ENCODE measurements around the gene KRTAP17-1. TPM values are rescaled to one million over a fixed set of nuclear protein-coding genes. Genes with fewer than 3 reads are reported as not detected.

The KRTAP17-1 gene
- total and polyA plus RNA-seq, 7 donors: not detected

DNA sequence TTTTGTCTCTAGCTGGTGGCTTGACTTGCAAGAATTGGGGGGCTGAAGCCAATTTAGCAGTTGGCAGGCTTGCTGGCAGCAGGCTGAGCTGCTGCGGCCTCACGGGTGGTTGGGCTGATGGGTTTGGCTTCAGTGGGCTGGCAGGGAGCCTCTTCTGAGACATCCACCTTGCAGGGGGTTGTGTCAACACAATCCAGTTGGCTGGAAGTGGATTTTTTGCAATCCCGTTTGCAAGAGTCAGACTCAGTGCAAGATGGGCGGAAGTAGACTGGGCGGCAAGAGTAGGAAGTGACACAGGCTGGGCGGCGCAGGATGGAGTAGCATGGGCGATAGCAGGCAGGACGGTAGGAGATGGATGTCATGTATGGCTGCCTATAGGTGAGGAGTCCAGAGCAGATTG, 7.9 kb downstream of the KRTAP17-1 start:
- no peak for DNase-seq
- no peak overlapping the region for H3K4me3 ChIP-seq
- peaks cover 0 to 3% (median 0%) of the 10 kb centered on the region in 4 donors for H3K4me1 ChIP-seq
- H3K36me3 ChIP-seq: no peaks in the 10 kb centered on the region
- TF ChIP-seq EP300 (IDR thresholded peaks at IDR 0.05): no peak
- TF ChIP-seq POLR2A (IDR thresholded peaks at IDR 0.05): no peak
- TF ChIP-seq, protein P1, sequence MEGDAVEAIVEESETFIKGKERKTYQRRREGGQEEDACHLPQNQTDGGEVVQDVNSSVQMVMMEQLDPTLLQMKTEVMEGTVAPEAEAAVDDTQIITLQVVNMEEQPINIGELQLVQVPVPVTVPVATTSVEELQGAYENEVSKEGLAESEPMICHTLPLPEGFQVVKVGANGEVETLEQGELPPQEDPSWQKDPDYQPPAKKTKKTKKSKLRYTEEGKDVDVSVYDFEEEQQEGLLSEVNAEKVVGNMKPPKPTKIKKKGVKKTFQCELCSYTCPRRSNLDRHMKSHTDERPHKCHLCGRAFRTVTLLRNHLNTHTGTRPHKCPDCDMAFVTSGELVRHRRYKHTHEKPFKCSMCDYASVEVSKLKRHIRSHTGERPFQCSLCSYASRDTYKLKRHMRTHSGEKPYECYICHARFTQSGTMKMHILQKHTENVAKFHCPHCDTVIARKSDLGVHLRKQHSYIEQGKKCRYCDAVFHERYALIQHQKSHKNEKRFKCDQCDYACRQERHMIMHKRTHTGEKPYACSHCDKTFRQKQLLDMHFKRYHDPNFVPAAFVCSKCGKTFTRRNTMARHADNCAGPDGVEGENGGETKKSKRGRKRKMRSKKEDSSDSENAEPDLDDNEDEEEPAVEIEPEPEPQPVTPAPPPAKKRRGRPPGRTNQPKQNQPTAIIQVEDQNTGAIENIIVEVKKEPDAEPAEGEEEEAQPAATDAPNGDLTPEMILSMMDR (IDR thresholded peaks at IDR 0.05): no peak
- no peak for TF ChIP-seq POLR2AphosphoS5 (IDR thresholded peaks at IDR 0.05)
- WGBS, 2 donors: 87% methylated on average over 9 of the region's 9 CpGs
- no peaks in the 10 kb centered on the region for H3K27me3 ChIP-seq
- no peak overlapping the region for H3K27ac ChIP-seq
- no peaks in the 10 kb centered on the region for H3K9me3 ChIP-seq
- intact Hi-C loops (cut with DNase I): no loop called here

DNA sequence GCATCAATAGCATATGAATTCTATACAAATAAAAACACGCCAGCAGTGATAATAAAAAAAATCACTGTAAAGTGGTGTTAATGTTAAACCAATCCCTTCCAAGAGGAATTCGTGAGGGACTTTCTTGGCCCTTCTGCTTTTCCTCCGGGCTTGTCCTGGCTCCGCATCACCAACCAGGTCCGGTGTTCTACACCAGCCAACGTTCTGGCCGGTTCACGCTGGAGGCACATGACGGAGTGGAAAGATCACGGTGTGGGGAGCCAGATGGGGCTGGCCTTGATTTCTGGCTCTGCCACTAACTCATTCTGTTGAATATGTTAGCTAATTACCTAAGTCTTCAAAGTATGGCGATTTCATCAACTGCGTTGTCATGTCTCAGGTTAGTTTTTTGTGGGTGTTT, 11.4 kb downstream of the KRTAP17-1 start:
- Histone ChIP-seq H3K4me3 (no peak overlapping the region), H3K4me1 (peaks cover 0 to 9% (median 0%) of the 10 kb centered on the region in 4 donors), H3K27ac (no peak overlapping the region), H3K27me3 (no peaks in the 10 kb centered on the region), H3K9me3 (no peaks in the 10 kb centered on the region), H3K36me3 (no peaks in the 10 kb centered on the region)
- intact Hi-C loops (cut with DNase I): no loop called here
- DNase-seq: no peak
- TF ChIP-seq POLR2A (IDR thresholded peaks at IDR 0.05): no peak
- no peak for TF ChIP-seq POLR2AphosphoS5 (IDR thresholded peaks at IDR 0.05)
- TF ChIP-seq, protein P1 (IDR thresholded peaks at IDR 0.05): no peak
- TF ChIP-seq EP300 (IDR thresholded peaks at IDR 0.05): no peak
- 83 to 86% methylated on average over 12 of the region's 12 CpGs for WGBS, 2 donors

DNA sequence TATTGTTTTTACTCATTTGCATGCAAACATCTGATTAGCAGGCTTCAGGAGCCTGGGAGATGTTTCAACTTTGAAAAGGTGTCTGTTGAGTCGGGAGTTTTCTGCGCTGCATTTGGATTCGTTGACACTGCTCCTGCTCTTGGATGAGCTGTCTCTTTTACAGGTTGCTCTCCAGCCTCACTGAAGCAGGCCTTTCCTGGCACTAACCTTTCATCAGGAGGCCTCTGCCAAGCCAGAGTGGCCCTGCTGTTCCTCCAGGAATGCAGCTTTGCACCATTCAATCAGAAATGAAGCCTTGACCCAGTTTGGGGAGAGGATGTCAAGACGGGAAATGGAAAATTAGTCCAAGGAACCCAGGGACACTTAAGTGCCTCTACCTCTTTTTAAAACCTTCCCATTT, 12.5 kb downstream of the KRTAP17-1 start:
- no peak overlapping the region for H3K27ac ChIP-seq

DNA sequence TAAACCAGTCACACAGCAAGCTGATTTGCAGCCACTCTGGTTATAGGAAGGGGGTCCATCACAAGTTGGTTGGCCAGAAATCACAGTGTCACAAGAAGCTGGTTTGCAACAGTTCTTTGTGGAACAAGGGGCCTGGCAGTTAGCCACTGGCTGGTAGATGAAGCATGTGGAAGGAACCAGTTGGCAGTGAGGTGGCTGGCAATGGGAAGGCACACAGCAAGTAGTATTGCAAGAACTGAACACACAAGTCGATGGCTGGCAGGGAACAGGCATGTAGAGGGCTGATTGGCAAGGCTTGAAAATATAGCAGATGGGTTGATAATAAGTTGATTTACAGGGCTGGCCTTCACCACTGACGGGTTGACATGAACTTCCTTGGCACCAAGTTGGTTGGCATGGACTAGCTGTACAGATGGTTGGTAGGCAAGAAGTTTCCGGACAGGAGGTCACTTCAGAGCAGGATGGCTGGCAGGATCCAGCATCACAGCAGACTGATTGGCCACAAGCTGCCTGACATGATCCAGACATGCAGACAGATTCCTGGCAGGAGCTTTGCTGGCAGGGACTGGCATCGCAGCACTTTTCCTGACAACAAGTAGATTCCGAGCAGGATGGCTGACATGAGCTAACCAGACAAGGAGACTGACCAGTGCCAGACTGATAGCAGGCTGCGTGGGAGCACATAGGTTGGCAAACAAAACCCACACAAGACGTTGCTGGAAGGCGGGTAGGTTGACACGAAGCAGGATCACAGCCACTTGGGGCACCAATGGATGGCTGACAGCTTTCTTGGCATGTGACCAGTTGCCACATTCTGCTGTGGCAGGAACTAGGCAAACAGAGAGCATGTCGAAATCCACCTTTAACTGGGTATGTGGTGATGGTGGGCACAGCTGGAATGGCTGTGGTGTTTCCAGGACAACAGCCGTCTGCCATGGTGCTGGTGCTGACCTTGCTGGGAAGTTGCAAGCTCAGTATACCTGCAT, 13.3 kb downstream of the KRTAP17-1 start, which contains the start of gene KRTAP29-1:
TSS of gene KRTAP29-1 (minus strand) at position 936 of the 986 bp plus-strand sequence. CDS start at position 936, 0 bp downstream.
- TF ChIP-seq, protein P1 (IDR thresholded peaks at IDR 0.05): no peak
- TF ChIP-seq POLR2A (IDR thresholded peaks at IDR 0.05) (no peak), EP300 (IDR thresholded peaks at IDR 0.05) (no peak)
- no peaks in the 10 kb centered on the region for H3K27me3 ChIP-seq
- H3K4me3 ChIP-seq: no peak within 1 kb of the TSS
- H3K9me3 ChIP-seq: no peaks in the 10 kb centered on the region
- 75 to 78% methylated on average over 11 of the region's 11 CpGs for WGBS, 2 donors
- no peak within 1 kb of the TSS for H3K27ac ChIP-seq
- H3K4me1 ChIP-seq: peaks cover 0 to 9% (median 0%) of the 10 kb centered on the region in 4 donors
- intact Hi-C loops (cut with DNase I): no loop called here
- no peaks in the 10 kb centered on the region for H3K36me3 ChIP-seq
- no peak for DNase-seq

More for the DNA sequence above, 12.5 kb downstream of the KRTAP17-1 start:
- Histone ChIP-seq H3K9me3 (no peaks in the 10 kb centered on the region), H3K27me3 (no peaks in the 10 kb centered on the region), H3K36me3 (no peaks in the 10 kb centered on the region), H3K4me1 (peaks cover 0 to 9% (median 0%) of the 10 kb centered on the region in 4 donors), H3K4me3 (no peak overlapping the region)
- TF ChIP-seq EP300 (IDR thresholded peaks at IDR 0.05) (no peak), POLR2A (IDR thresholded peaks at IDR 0.05) (no peak), POLR2AphosphoS5 (IDR thresholded peaks at IDR 0.05) (no peak)
- TF ChIP-seq, protein P1 (IDR thresholded peaks at IDR 0.05): no peak
- intact Hi-C loops (cut with DNase I): no loop called here
- no peak for DNase-seq
- WGBS, 2 donors: 91 to 92% methylated on average over 4 of the region's 4 CpGs
